ENCODE measurements around the gene EPG5.
"Not testable (repeated sequence)": the region's sequence is repeated elsewhere in the genome, so short reads cannot be mapped to it uniquely, and the experiment has no call there.

Gene EPG5

DNA sequence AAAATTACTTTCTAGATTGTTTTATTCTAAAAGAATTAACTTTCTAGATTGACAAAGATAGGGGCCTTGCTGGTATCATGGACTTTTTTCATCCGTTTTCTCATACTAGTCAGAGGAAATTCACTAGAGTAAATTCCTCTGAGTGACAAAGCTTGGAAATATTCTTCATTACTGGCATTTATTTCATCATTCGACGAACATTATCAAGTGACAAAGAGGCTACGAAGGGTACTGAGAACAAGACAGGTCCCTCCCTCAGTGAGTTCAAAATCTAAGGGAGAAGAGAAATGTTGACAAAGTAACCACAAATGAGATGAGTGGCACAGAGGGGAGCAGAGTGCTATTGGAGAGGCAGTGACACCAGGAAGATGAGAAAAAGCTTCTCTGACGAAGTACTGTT is 4.3 kb downstream of the EPG5 start:
- DNase-seq (ENCODE audit: insufficient read length) (no peak), FAIRE-seq (no peak)
- TF ChIP-seq POLR2A (IDR thresholded peaks at IDR 0.05; ENCODE audit: low read depth, low read length) (no peak), TAF1 (IDR thresholded peaks at IDR 0.05; ENCODE audit: borderline replicate concordance, low read depth, low read length) (no peak), POLR2AphosphoS5 (IDR thresholded peaks at IDR 0.05; ENCODE audit: low read depth, low read length) (no peak)

DNA sequence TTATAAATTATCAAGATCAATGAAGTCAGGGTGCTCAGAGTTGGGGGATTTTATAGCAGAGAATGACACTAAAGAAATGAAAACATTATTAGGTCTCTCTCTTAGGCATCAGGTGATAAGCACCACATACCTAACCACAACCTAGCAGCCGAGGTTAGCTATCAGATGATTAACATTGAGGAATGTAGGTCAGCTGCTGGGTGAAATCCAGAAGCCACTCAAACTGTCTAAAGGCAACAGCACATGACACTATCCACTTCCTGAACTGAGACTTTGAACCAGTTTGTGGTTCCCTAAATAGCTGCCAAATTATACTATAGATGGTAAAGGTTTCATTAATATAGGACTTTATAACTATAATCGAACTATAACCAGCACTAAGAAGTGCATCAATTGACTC is 4.7 kb downstream of the EPG5 start:
- no peak for DNase-seq (ENCODE audit: insufficient read length)
- FAIRE-seq: no peak
- no peak for TF ChIP-seq TAF1 (IDR thresholded peaks at IDR 0.05; ENCODE audit: borderline replicate concordance, low read depth, low read length)
- TF ChIP-seq POLR2AphosphoS5 (IDR thresholded peaks at IDR 0.05; ENCODE audit: low read depth, low read length): no peak
- TF ChIP-seq POLR2A (IDR thresholded peaks at IDR 0.05; ENCODE audit: low read depth, low read length): no peak

DNA sequence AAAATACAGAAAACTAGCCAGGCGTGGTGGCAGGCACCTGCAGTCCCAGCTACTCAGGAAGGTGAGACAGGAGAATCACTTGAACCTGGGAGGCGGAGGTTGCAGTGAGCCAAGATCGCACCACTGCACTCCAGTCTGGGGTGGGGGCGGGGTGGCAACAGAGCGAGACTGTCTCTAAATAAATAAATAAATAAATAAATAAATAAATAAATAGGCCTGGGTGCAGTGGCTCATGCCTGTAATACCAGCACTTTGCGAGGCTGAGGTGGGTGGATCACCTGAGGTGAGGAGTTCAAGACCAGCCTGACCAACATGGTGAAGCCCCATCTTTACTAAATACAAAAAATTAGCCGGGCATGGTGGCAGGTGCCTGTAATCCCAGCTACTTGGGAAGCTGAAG is 7.6 kb downstream of the EPG5 start:
- not testable (repeated sequence) for DNase-seq (ENCODE audit: insufficient read length); FAIRE-seq

DNA sequence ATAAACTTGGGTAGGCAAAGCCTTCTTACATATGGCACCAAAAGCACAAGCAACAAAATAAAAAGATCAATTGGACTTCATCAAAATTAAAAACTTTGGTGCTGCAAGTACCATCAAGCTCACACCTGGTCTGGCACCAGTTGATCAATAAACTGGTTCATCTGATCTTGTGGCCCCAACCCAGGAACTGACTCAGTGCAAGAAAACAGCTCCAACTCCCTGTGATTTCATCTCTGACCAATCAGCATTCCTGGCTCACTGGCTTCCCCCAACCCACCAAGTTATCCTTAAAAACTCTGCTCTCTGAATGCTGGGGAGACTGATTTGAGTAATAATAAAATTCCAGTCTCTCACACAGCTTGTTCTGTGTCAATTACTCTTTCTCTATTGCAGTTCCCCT is 8.4 kb downstream of the EPG5 start:
- FAIRE-seq: no peak
- DNase-seq (ENCODE audit: insufficient read length): no peak
- TF ChIP-seq POLR2AphosphoS5 (IDR thresholded peaks at IDR 0.05; ENCODE audit: low read depth, low read length) (no peak), TAF1 (IDR thresholded peaks at IDR 0.05; ENCODE audit: borderline replicate concordance, low read depth, low read length) (no peak), POLR2A (IDR thresholded peaks at IDR 0.05; ENCODE audit: low read depth, low read length) (no peak)

DNA sequence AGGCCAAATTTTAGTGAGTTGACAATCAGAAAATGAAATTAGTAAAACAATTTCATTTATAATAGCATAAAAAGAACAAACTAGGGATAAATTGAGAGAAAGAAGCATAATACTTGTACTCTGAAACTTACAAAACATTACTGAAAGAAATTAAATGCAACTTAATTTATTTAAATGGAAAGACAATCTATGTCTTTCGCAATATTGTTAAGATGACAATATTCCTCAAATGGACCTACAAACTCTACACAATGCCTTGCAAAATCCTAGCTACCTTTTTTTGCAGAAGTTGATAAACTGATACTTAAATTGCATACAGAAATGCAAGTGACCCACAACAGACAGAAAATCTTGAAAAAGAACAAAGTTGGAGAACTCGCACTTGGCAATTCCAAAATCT is 9.1 kb downstream of the EPG5 start:
- no peak for TF ChIP-seq POLR2A (IDR thresholded peaks at IDR 0.05; ENCODE audit: low read depth, low read length)
- no peak for TF ChIP-seq POLR2AphosphoS5 (IDR thresholded peaks at IDR 0.05; ENCODE audit: low read depth, low read length)
- no peak for TF ChIP-seq TAF1 (IDR thresholded peaks at IDR 0.05; ENCODE audit: borderline replicate concordance, low read depth, low read length)
- no peak for DNase-seq (ENCODE audit: insufficient read length)

DNA sequence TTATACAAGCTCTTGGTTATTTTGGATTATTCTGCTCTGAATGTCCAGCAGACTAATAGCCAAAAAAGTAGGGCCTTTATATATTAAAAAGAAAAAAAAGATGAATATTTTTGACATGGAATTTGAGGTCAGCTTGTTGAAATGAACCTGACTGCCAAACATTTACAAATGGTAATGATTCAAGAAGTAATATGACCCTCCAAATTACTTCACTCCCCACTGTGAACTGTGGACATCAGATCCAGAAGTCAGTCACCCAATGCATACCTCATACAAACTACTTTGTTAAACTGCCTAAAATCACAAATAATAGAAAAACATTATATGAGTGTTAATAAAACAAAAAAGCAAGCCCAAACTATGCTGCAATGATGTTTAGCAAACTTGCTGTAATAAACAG is 10.0 kb downstream of the EPG5 start:
- DNase-seq (ENCODE audit: insufficient read length) (no peak), FAIRE-seq (no peak)
- TF ChIP-seq POLR2A (IDR thresholded peaks at IDR 0.05; ENCODE audit: low read depth, low read length) (no peak), POLR2AphosphoS5 (IDR thresholded peaks at IDR 0.05; ENCODE audit: low read depth, low read length) (no peak), TAF1 (IDR thresholded peaks at IDR 0.05; ENCODE audit: borderline replicate concordance, low read depth, low read length) (no peak)

More for the DNA sequence above, 9.1 kb downstream of the EPG5 start:
- no peak for FAIRE-seq

DNA sequence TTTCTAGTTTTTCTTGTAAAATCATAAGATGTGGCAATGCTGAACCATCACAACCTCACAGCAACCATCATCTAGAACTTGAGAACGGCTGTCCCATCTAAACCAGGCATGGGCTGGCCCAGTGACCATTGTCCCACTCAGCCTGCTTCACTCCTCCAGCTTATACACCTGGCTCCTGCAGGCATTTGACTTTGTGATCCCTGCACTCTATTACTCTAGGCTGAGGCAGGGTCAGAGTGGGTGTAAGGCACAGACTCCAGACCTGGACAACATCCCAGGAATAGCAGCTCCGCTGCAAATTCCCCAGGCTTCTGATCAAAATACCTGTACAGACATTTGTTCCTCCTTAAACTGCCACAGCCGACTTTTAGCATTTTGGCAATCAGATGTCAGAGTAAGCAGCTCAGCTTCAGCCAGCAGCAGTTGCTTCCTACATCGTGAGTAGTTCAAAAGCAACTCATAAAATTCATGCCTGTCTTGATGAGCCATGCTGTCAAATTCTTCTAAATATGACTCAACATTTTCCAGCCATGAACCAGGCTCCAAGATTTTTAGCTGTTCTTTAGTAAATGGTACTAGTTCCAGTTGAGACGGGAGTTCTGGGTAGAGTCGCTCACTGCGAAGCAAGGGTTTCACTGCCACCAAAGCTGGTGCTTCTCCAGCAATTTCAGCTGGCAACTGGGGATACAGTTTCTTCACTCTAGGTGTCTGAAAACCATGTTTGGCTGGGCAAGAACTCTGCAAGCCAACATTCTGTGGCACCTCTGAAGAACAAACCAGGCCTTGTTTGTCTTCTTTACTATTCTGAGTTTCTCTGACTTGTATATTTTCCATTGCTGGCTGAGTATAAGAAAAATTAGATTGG is 12.8 kb downstream of the EPG5 start:
- DNase-seq (ENCODE audit: insufficient read length) (no peak), FAIRE-seq (no peak)
- TF ChIP-seq POLR2AphosphoS5 (IDR thresholded peaks at IDR 0.05; ENCODE audit: low read depth, low read length) (no peak), POLR2A (IDR thresholded peaks at IDR 0.05; ENCODE audit: low read depth, low read length) (no peak), TAF1 (IDR thresholded peaks at IDR 0.05; ENCODE audit: borderline replicate concordance, low read depth, low read length) (no peak)

DNA sequence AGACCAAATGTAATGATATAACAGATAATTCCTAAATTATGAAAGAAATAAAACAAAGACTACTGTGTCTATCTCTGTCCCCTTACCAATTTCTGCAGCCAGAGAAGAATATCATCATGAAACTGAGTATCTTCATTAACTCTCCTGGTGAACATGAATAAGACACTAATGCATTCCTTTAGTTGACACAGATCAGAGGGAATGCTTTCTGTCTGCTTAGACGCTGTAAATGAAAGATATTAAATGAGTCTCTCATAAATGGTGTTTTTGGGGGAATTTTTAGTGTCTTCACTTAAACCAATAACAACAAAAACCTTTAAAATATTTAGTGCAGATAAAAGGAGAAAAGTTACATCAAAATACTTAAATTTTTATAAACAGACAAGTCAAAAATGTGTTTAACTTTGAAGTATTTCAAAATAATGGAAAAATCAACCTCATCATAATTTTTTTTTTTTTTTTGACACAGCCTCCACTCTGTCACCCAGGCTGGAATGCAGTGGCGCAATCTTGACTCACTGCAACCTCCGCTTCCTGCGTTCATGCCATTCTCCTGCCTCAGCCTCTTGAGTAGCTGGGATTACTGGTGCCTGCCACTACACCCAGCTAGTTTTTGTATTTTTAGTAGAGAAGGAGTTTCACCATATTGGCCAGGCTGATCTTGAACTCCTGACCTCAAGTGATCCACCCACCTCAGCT is 16.0 kb downstream of the EPG5 start:
- FAIRE-seq: no peak
- DNase-seq (ENCODE audit: insufficient read length): no peak
- TF ChIP-seq TAF1 (IDR thresholded peaks at IDR 0.05; ENCODE audit: borderline replicate concordance, low read depth, low read length): no peak
- TF ChIP-seq POLR2AphosphoS5 (IDR thresholded peaks at IDR 0.05; ENCODE audit: low read depth, low read length): no peak
- no peak for TF ChIP-seq POLR2A (IDR thresholded peaks at IDR 0.05; ENCODE audit: low read depth, low read length)

DNA sequence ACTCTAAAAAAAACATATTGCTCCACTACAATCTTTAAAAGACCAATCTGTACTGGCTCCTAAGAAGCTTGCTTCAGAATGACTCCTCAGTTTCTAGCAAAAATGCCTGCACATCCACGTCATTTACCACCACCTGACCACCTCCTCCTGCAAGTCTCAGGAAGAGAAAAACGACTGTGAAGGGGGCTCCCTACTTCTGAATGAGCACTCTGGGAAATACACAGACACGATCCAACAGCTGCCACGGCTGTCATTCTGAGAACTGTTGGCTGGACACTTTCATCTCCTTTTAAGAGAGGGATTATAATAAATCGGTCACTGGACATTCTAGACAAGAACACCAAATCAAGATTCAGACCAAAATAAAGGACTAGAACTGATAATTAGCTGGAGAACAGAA is 21.5 kb downstream of the EPG5 start:
- TF ChIP-seq POLR2AphosphoS5 (IDR thresholded peaks at IDR 0.05; ENCODE audit: low read depth, low read length) (no peak), TAF1 (IDR thresholded peaks at IDR 0.05; ENCODE audit: borderline replicate concordance, low read depth, low read length) (no peak), POLR2A (IDR thresholded peaks at IDR 0.05; ENCODE audit: low read depth, low read length) (no peak)

DNA sequence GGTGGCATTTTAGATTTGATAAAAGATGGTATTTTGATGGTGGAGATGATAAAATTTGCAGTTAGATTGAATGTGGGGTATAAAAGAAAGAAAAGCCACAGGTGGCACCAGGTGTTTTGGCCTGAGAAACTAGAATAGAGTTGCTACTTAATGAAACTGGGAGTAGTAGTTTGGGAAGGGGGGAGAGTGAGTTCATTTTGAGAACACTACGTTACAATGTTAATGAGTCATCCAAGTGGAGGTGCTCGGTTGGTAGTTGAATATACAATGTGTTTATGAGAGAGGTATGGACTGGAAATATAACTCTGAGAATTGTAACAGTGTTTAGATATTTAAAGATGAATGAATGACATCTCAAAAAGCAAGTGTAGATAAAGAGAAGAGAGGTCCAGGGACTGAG is 26.4 kb downstream of the EPG5 start:
- TF ChIP-seq POLR2A (IDR thresholded peaks at IDR 0.05; ENCODE audit: low read depth, low read length) (no peak), TAF1 (IDR thresholded peaks at IDR 0.05; ENCODE audit: borderline replicate concordance, low read depth, low read length) (no peak), POLR2AphosphoS5 (IDR thresholded peaks at IDR 0.05; ENCODE audit: low read depth, low read length) (no peak)
- FAIRE-seq (no peak), DNase-seq (ENCODE audit: insufficient read length) (no peak)

More for the DNA sequence above, 21.5 kb downstream of the EPG5 start:
- DNase-seq (ENCODE audit: insufficient read length) (no peak), FAIRE-seq (no peak)

DNA sequence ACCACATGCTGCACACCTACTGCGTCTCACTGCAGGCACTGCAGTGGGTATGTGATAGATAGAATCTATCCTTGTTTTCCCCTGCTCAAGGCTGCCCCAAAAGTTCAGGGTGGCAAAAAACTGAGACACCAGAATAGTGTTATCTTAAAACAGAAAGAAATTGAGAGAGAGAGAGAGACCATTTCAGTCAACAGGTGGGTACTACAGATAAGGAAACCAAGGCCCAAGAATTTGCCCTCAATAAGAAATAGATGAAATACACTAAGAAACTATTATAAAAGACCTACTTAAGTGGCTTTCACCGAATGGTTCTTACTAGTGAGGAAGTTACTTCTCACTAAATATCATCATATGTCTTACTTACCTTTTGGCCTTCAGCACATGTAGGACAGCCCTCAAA is 27.9 kb downstream of the EPG5 start:
- no peak for FAIRE-seq
- no peak for TF ChIP-seq TAF1 (IDR thresholded peaks at IDR 0.05; ENCODE audit: borderline replicate concordance, low read depth, low read length)
- TF ChIP-seq POLR2AphosphoS5 (IDR thresholded peaks at IDR 0.05; ENCODE audit: low read depth, low read length): no peak
- TF ChIP-seq POLR2A (IDR thresholded peaks at IDR 0.05; ENCODE audit: low read depth, low read length): no peak
- DNase-seq (ENCODE audit: insufficient read length): no peak

DNA sequence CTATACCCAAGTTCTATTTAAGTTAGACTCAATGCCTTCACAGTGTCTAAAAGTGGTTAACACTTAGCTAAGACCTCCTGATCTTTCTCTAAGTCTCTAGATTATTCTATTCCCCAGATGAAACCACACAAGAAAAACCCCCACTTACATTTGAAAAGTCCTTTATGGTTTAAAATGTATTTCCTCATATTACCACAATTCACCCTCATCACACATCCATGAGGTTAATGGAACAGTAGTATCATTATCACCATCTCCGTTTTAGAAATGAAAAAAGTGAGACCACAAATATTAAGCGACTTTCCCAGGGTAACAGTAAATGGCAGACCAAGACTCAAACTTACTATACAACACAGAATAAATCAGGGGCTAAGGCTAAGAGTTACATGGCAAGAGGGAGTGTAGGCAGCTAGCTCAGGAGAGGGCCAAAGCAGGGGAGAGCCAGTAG is 28.6 kb downstream of the EPG5 start:
- TF ChIP-seq POLR2A (IDR thresholded peaks at IDR 0.05; ENCODE audit: low read depth, low read length) (no peak), POLR2AphosphoS5 (IDR thresholded peaks at IDR 0.05; ENCODE audit: low read depth, low read length) (no peak), TAF1 (IDR thresholded peaks at IDR 0.05; ENCODE audit: borderline replicate concordance, low read depth, low read length) (no peak)
- no peak for FAIRE-seq
- DNase-seq (ENCODE audit: insufficient read length): no peak

Measured in GM12892 (cell line).